Gastroesophageal sphincter (tissue), 4 donors: ENCODE measurements around the gene GRIK1. TPM values are rescaled to one million over a fixed set of nuclear protein-coding genes. Genes with fewer than 3 reads are reported as not detected.

ENCODE experiments used
- ATAC-seq: fragments of 150-250 bp; one replicate; pipeline ENCODE4 v1.9.1; 2016; ENCODE audit warnings: mild to moderate bottlenecking, moderate library complexity
- H3K27ac ChIP-seq, 4 donors: fragments of 200-600 bp; sonication (generic) in 3 of 4; 1 replicate in 3 of 4; 2 replicates in 1 of 4; pipeline ENCODE4 v1.5.1; 2016 to 2019
- H3K27me3 ChIP-seq: fragments of 200-600 bp; sonication (generic); one replicate; pipeline ENCODE4 v1.5.1; 2019
- H3K36me3 ChIP-seq, 2 donors: fragments of 200-600 bp; sonication (generic); one replicate each; pipeline ENCODE4 v1.5.1; 2019; ENCODE audit warnings: control low read depth in 1 of 2
- H3K4me1 ChIP-seq, 3 donors: fragments of 200-600 bp; sonication (generic); 1 replicate in 2 of 3; 2 replicates in 1 of 3; pipeline ENCODE4 v1.5.1; 2016 to 2019; ENCODE audit warnings: control low read depth in 2 of 3
- H3K4me3 ChIP-seq, 2 donors: fragments of 200-600 bp; sonication (generic); one replicate each; pipeline ENCODE4 v1.5.1; 2019; ENCODE audit warnings: mild to moderate bottlenecking in 1 of 2, moderate library complexity in 1 of 2
- H3K9me3 ChIP-seq, 3 donors: fragments of 200-600 bp; sonication (generic); one replicate each; pipeline ENCODE4 v1.5.1; 2017 to 2019; ENCODE audit warnings: control low read depth in 2 of 3
- EP300 ChIP-seq: sonication (generic); formaldehyde crosslinking; IDR thresholded peaks from one replicate; pipeline ENCODE4 v1.6.1; 2017; ENCODE audit warnings: antibody characterized with exemption, mild to moderate bottlenecking
- POLR2A ChIP-seq, 2 donors: fragments of 450-650 bp; IDR thresholded peaks; one replicate each; pipeline ENCODE4 v1.6.1; 2017; ENCODE audit warnings: antibody characterized with exemption in 2 of 2, mild to moderate bottlenecking in 2 of 2, moderate library complexity in 1 of 2
- POLR2AphosphoS5 ChIP-seq: sonication (generic); formaldehyde crosslinking; IDR thresholded peaks from one replicate; pipeline ENCODE4 v1.6.1; 2017; ENCODE audit warnings: antibody characterized with exemption
- WGBS, 2 donors: methylation state at CpG; one replicate each; pipeline ENCODE4 v1.1.5; 2018; ENCODE audit warnings: low coverage in 1 of 2; 5-methylcytosine and 5-hydroxymethylcytosine counted together
- total RNA-seq, 4 donors: library from RNA; depleted of rRNA; stranded (reverse); fragments of >200 nt; gene quantifications; one replicate each; pipeline ENCODE4 v1.1.0, GENCODE V29; 2016
- TF ChIP-seq, protein P1 (sequence below), 4 experiments: fragments of 200-600 bp in 2 of 4; fragments of 450-650 bp in 2 of 4; sonication (generic) in 1 of 4; IDR thresholded peaks; one replicate each; pipeline ENCODE4 v1.5.1; 2017 to 2019; ENCODE audit warnings: antibody characterized with exemption in 4 of 4, mild to moderate bottlenecking in 2 of 4, moderate library complexity in 2 of 4

GRIK1 gene
- total RNA-seq, 4 donors from 2014 or later: 0.32 to 0.67 TPM; not detected in 2

DNA sequence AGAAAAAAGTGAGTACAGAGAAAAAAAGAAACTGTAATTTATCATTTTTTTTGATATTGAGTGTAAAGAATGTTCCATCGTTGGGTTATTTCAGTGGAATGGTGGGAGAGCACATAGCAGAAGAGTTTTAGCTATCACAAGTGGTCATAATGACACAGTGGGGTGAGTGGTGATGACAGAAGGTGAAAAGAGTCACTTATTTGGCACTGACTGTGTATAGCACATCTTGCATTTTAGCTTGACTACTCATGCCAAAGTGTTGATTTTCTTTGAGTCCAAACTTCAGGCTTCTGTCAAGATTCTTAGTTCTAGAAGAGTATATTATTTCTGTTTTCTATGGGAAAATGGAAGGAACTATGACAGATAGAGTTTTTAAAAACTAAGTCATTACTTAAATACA, 261.2 kb downstream of the GRIK1 start:
- Histone ChIP-seq H3K4me3 (no peak overlapping the region), H3K36me3 (no peaks in the 10 kb centered on the region), H3K27me3 (no peaks in the 10 kb centered on the region), H3K4me1 (no peaks in the 10 kb centered on the region), H3K9me3 (peaks cover 0 to 8% (median 0%) of the 10 kb centered on the region in 3 donors), H3K27ac (no peak overlapping the region)
- no peak for ATAC-seq
- TF ChIP-seq EP300 (no peak), POLR2A (IDR thresholded peaks at IDR 0.05) (no peak), POLR2AphosphoS5 (no peak)
- TF ChIP-seq, protein P1, sequence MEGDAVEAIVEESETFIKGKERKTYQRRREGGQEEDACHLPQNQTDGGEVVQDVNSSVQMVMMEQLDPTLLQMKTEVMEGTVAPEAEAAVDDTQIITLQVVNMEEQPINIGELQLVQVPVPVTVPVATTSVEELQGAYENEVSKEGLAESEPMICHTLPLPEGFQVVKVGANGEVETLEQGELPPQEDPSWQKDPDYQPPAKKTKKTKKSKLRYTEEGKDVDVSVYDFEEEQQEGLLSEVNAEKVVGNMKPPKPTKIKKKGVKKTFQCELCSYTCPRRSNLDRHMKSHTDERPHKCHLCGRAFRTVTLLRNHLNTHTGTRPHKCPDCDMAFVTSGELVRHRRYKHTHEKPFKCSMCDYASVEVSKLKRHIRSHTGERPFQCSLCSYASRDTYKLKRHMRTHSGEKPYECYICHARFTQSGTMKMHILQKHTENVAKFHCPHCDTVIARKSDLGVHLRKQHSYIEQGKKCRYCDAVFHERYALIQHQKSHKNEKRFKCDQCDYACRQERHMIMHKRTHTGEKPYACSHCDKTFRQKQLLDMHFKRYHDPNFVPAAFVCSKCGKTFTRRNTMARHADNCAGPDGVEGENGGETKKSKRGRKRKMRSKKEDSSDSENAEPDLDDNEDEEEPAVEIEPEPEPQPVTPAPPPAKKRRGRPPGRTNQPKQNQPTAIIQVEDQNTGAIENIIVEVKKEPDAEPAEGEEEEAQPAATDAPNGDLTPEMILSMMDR (IDR thresholded peaks at IDR 0.05): no peak
- 63 to 67% methylated on average over 1 of the region's 1 CpG for WGBS, 2 donors

DNA sequence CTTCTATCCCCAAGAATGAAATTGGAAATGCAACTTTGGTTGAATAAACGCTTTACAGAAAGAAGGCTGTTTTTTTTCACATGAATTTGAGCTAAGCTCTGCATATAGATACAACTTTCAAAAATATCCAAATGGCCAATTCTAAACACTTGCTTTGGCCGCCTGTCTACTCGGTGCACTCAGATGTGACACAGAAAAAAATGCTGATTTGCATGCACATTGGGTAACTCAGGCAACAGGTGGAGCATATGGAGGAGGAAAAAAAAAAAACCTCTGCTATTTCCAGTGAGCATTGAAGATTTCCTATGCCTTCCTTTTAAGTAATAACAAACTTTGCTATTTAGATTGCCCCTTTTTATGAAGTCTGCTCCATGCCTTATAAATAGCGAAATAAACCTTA, 262.5 kb downstream of the GRIK1 start:
- TF ChIP-seq POLR2A (IDR thresholded peaks at IDR 0.05): no peak
- H3K4me3 ChIP-seq: no peak overlapping the region
- WGBS, 2 donors: 83 to 100% methylated on average over 4 of the region's 4 CpGs
- H3K9me3 ChIP-seq: no peaks in the 10 kb centered on the region
- H3K4me1 ChIP-seq: no peaks in the 10 kb centered on the region
- H3K36me3 ChIP-seq: no peaks in the 10 kb centered on the region
- H3K27me3 ChIP-seq: no peaks in the 10 kb centered on the region
- H3K27ac ChIP-seq: no peak overlapping the region
- ATAC-seq: no peak

DNA sequence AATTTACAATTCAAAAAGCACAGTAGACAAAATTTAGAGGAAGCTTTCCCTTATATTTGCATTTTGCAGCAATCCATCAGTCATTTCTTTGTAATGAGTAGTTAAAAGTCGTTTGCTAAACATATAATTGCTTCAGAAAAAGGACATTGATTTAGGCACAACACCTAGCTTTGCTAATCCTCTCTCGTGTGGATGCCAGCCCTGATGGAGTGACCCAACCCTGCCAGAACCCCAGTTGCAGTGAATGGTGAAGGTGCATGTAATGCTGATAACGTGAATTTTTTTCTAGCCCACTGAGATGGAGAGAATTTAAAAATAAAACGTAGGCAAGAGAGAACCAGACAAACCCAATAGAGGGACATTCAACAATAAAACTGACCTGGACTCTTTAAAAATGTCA, 263.4 kb downstream of the GRIK1 start:
- Histone ChIP-seq H3K9me3 (no peaks in the 10 kb centered on the region), H3K27me3 (no peaks in the 10 kb centered on the region), H3K36me3 (no peaks in the 10 kb centered on the region), H3K4me3 (no peak overlapping the region), H3K4me1 (no peaks in the 10 kb centered on the region), H3K27ac (no peak overlapping the region)
- WGBS, 2 donors: 50 to 51% methylated on average over 4 of the region's 4 CpGs
- no peak for ATAC-seq
- TF ChIP-seq EP300: no peak
- TF ChIP-seq, protein P1 (IDR thresholded peaks at IDR 0.05): no peak
- no peak for TF ChIP-seq POLR2A (IDR thresholded peaks at IDR 0.05)
- TF ChIP-seq POLR2AphosphoS5: no peak

DNA sequence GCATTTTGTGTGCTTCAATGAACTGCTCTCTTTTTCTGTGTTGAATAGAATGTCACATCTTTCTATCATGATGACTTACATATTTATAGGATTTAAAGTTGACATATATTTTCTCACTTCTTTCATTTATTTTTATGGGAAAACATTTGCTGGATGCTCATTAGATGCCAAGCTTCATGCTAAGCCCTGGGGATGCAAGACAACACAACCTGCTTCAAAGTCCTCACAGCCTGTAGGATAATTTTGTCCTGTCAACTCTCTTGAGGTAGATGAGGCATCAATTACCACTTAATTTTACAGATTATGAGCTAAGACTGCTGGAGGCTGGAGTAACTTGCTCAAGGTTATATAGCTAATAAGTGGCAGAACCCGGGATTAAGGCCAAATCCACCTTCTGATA, 264.3 kb downstream of the GRIK1 start:
- ATAC-seq: no peak
- Histone ChIP-seq H3K27me3 (no peaks in the 10 kb centered on the region), H3K36me3 (no peaks in the 10 kb centered on the region), H3K4me3 (no peak overlapping the region), H3K9me3 (no peaks in the 10 kb centered on the region), H3K4me1 (no peaks in the 10 kb centered on the region), H3K27ac (no peak overlapping the region)
- TF ChIP-seq EP300: no peak
- TF ChIP-seq, protein P1 (IDR thresholded peaks at IDR 0.05): no peak
- TF ChIP-seq POLR2AphosphoS5: no peak
- TF ChIP-seq POLR2A (IDR thresholded peaks at IDR 0.05): no peak
- 67% methylated on average over 1 of the region's 1 CpG; no CpG with 5 or more reads in 1 of the 2 donors for WGBS, 2 donors

DNA sequence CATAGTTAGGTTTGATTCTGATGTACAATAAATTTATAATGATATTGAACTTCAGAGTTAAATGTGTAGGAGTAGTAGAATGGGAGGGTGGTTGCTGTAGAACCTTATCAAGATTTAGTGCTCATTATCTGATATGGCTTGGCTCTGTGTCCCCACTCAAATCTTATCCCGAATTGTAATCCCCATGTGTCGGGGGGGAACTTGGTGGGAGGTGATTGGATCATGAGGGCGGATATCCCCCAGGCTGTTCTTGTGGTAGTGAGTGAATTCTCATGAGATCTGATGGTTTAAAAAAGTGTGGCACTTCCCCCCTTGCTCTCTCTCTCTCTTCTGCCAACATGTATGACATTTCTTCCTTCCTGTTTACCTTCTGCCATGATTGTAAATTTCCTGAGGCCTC, 265.5 kb downstream of the GRIK1 start:
- Histone ChIP-seq H3K36me3 (no peaks in the 10 kb centered on the region), H3K9me3 (no peaks in the 10 kb centered on the region), H3K4me3 (no peak overlapping the region), H3K4me1 (no peaks in the 10 kb centered on the region), H3K27me3 (no peaks in the 10 kb centered on the region), H3K27ac (no peak overlapping the region)
- TF ChIP-seq POLR2AphosphoS5 (no peak), POLR2A (IDR thresholded peaks at IDR 0.05) (no peak), EP300 (no peak)
- TF ChIP-seq, protein P1 (IDR thresholded peaks at IDR 0.05): no peak
- no peak for ATAC-seq
- WGBS, 2 donors: 77 to 92% methylated on average over 3 of the region's 3 CpGs
